Choroid plexus epithelial cell (primary cell): ENCODE results near the gene NUP98.

Source experiments
- DNase-seq: peaks from one replicate; pipeline ENCODE4 v3.0.0-alpha.2; 2010; ENCODE audit warnings: low read depth
- H3K4me3 ChIP-seq: 2 replicates; pipeline ENCODE4 v1.5.1; 2011; ENCODE audit warnings: low read depth, mild to moderate bottlenecking, control low read depth, low read length, moderate library complexity
- TF ChIP-seq, protein P1 (sequence below): conservative IDR thresholded peaks from 2 replicates; pipeline ENCODE4 v1.5.1; 2011; ENCODE audit warnings: low read depth, mild to moderate bottlenecking, control low read depth, inconsistent platforms, low read length, moderate library complexity

The NUP98 gene

DNA sequence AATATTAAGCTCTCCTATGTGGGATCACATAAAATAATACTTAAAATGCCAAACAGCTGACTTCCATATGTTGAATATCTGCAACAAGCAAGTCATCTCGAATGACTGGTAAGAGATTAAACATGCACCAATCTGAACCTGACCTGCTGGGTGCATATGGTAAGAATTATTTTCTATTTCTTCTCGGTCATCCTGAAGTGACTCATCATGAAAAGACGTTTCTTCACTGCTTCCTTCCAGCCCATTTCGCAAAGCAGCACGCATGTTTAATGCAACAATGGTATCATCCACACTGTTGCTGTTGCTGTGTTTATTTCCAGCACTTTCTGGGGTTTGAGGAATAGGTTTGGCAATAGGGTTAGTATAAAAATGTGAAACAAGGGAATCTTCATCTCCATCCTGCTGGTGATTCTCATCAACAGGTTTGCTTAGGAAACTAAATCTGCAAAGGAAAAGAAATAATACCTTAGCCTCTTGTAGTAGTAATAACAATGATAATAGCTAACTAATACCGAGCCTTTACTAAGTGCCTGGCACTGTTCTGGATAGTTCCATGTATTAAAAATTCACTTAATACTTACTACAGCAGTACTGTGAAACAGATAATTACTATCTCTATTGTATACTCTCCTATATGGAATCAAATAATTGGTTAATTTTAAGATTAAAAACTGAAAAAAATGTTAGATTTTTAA, 74.2 kb downstream of the NUP98 start:
- TF ChIP-seq, protein P1, sequence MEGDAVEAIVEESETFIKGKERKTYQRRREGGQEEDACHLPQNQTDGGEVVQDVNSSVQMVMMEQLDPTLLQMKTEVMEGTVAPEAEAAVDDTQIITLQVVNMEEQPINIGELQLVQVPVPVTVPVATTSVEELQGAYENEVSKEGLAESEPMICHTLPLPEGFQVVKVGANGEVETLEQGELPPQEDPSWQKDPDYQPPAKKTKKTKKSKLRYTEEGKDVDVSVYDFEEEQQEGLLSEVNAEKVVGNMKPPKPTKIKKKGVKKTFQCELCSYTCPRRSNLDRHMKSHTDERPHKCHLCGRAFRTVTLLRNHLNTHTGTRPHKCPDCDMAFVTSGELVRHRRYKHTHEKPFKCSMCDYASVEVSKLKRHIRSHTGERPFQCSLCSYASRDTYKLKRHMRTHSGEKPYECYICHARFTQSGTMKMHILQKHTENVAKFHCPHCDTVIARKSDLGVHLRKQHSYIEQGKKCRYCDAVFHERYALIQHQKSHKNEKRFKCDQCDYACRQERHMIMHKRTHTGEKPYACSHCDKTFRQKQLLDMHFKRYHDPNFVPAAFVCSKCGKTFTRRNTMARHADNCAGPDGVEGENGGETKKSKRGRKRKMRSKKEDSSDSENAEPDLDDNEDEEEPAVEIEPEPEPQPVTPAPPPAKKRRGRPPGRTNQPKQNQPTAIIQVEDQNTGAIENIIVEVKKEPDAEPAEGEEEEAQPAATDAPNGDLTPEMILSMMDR = no peak
- no peak overlapping the region for H3K4me3 ChIP-seq
- peak; percentile 98 for DNase-seq

DNA sequence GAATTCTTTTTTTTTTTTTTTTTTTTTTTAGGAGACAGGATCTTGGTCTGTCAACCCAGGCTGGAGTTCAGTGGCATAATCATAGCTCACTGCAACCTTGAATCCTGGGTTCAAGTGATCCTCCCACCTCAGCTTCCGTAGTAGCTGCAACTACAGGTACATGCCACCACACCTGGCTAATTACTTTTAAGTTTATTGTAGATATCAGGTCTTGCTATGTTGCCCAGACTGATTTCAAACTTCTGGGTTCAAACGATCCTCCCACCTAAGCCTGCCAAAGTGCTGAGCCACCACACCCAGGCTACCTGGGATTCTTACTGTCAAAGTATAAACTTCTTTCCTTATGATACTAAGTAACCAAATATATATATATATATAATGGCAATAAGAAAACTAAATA, 75.3 kb downstream of the NUP98 start:
- no peak for DNase-seq
- H3K4me3 ChIP-seq = no peak overlapping the region
- TF ChIP-seq, protein P1 = no peak

DNA sequence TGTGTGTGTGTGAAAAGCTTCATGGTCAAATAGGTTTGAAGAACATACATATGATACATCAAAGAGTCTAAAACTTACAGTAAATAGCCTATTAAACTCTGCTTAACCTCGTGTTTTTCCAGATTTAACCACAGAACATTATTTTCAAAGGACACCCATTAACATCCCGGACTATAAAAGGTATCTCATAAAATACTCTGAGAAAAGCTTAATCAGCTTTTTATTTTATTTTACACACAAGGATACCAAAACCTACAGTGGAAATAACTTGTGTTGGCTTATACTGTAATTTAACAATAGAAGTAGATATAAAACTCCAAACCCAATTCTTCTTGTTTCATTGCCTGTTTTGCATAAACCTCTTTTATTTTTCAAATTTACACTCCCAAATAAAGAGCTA, 76.4 kb downstream of the NUP98 start:
- no peak overlapping the region for H3K4me3 ChIP-seq
- no peak for DNase-seq
- TF ChIP-seq, protein P1 = no peak

DNA sequence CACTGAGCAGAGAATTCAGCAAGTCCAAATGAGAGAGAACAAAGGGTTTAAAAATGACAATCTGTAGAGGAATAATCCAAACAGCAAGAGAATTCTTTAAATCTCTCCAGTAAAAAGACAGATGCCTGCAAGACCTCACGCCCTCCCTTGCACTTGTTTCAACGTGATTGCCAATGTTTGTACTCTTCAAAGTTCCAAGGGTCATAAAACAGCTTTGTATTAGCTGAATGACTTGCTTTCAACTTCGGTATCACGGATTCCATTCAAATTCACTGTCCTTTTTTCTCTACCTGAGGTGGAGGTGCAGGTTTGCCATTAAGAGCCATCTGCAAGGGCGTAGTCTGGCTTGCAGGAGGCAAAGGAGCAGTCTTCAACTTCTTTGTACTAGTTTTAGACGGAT, 85.1 kb downstream of the NUP98 start:
- H3K4me3 ChIP-seq = no peak overlapping the region
- TF ChIP-seq, protein P1 = no peak
- no peak for DNase-seq

DNA sequence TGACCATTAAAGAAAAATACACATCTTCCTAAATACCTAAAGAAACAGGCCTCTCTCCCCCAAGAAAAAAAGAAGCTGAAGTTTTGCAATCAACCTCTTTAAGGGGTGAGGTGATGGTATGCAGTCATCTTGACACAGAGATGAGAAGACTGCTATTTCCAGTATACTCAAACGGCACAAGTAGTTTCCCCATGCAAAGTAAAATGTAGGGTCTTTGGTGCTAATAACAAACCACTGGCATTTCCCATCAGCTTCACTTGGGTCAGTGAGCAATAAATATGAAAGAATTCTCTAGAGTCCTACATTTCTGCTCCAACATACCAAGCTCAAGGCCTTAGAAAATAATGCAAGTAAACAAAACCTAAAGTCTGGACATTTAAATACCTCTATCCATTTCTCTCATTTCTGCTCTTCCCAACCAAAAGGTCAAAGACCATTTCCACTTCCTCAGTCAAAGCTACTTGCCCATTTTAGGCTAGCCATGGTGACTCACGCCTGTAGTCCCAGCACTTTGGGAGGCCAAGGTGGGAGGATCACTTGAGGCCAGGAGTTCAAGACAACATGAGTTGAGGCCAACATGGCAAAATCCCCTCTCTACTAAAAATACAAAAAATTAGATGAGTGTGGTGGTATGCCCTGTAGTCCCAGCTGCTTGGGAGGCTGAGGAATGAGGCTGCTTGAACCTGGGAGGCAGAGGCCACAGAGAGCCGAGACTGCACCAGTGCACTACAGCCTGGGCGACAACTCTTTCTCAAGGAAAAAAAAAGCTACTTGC, 86.7 kb downstream of the NUP98 start:
- DNase-seq = peak; percentile 84
- H3K4me3 ChIP-seq = no peak overlapping the region
- TF ChIP-seq, protein P1 = no peak

DNA sequence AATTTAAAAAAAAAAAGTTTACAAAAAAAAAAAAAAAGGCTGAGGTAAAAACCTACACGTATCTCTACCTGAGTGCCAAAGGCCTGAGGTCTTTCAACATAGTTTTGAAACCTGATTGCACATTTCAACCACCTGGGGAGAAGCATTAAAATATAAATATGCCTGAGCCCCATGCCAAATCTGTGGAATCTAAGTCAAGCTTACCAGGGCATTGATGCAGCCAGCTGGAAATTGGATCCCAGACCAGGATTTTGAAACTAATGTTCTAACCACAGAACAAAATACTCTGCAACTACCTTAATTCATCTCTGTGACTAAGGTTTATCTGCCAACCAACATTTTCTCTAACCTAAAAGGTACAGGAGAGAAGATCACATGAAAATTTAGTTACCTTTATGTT, 87.4 kb downstream of the NUP98 start:
- TF ChIP-seq, protein P1 = no peak
- H3K4me3 ChIP-seq = no peak overlapping the region
- peak; percentile 72 for DNase-seq
